GM12892 (cell line): ENCODE data around the gene NCOA5.

Source experiments
- POLR2A ChIP-seq: IDR thresholded peaks from 2 replicates; pipeline ENCODE4 v1.6.1; 2011; ENCODE audit warnings: low read depth, low read length, control low read depth
- POLR2AphosphoS5 ChIP-seq: IDR thresholded peaks from 2 replicates; pipeline ENCODE4 v1.6.1; 2011; ENCODE audit warnings: low read depth, low read length, control low read depth
- TAF1 ChIP-seq: IDR thresholded peaks from 2 replicates; pipeline ENCODE4 v1.6.1; 2011; ENCODE audit warnings: low read depth, mild to moderate bottlenecking, control low read depth, low read length, borderline replicate concordance

- TF ChIP-seq POLR2AphosphoS5 (no peak), POLR2A (no peak), TAF1 (no peak)
These were observed 12.0 kb downstream of the NCOA5 start for GRCh38 chr20:46077642-46078305.
